GM21526 (cell line): ENCODE data around the gene LETM1.

Experiments used
- ATAC-seq: cut with Tn5 transposase; IDR thresholded peaks from one replicate; pipeline ENCODE4 v1.9.1; 2021; ENCODE audit warnings: moderate library complexity; ENCODE audit not compliant: unreplicated experiment, low FRiP score

Gene LETM1

GRCh38 chr4:1856071-1856942, at the start of gene LETM1:
TSS of gene LETM1 (minus strand) at chr4:1856156. CDS start at chr4:1855950, 206 bp downstream.
- ATAC-seq: peak; percentile 81

- no peak for ATAC-seq
These were observed 48.1 kb upstream of the LETM1 start for GRCh38 chr4:1904042-1904441.

- no peak for ATAC-seq
These were observed 47.1 kb upstream of the LETM1 start for GRCh38 chr4:1903035-1903434.

- ATAC-seq: no peak
These were observed 46.3 kb upstream of the LETM1 start for GRCh38 chr4:1902243-1902642.

GRCh38 chr4:1901127-1901526, 45.2 kb upstream of the LETM1 start:
- no peak for ATAC-seq

GRCh38 chr4:1900624-1901023, 44.7 kb upstream of the LETM1 start:
- ATAC-seq: no peak

GRCh38 chr4:1900087-1900433, 44.1 kb upstream of the LETM1 start:
- ATAC-seq: no peak

GRCh38 chr4:1899149-1900086, 43.5 kb upstream of the LETM1 start:
- ATAC-seq: no peak

GRCh38 chr4:1898681-1899080, 42.7 kb upstream of the LETM1 start:
- no peak for ATAC-seq

- no peak for ATAC-seq
These were observed 42.1 kb upstream of the LETM1 start for GRCh38 chr4:1898007-1898406.

- no peak for ATAC-seq
These were observed 40.7 kb upstream of the LETM1 start for GRCh38 chr4:1896658-1896991.

GRCh38 chr4:1895971-1896657, 40.2 kb upstream of the LETM1 start:
- no peak for ATAC-seq

- no peak for ATAC-seq
These were observed 35.1 kb upstream of the LETM1 start for GRCh38 chr4:1890979-1891570.

- no peak for ATAC-seq
These were observed 31.1 kb upstream of the LETM1 start for GRCh38 chr4:1887052-1887451.

GRCh38 chr4:1885414-1885813, 29.5 kb upstream of the LETM1 start:
- ATAC-seq: no peak

GRCh38 chr4:1883583-1883982, 27.6 kb upstream of the LETM1 start:
- no peak for ATAC-seq

- ATAC-seq: no peak
These were observed 26.9 kb upstream of the LETM1 start for GRCh38 chr4:1882850-1883271.

GRCh38 chr4:1880332-1880731, 24.4 kb upstream of the LETM1 start:
- ATAC-seq: no peak

GRCh38 chr4:1879485-1879884, 23.5 kb upstream of the LETM1 start:
- no peak for ATAC-seq

GRCh38 chr4:1874201-1874600, 18.2 kb upstream of the LETM1 start:
- no peak for ATAC-seq

GRCh38 chr4:1873776-1874175, 17.8 kb upstream of the LETM1 start:
- no peak for ATAC-seq
